Endothelial cell of umbilical vein (primary cell): Measurements from ENCODE around the gene UBE2L3. TPM values are rescaled to one million over a fixed set of nuclear protein-coding genes. Genes with fewer than 3 reads are reported as not detected.
A peak's percentile ranks its signal among the peaks of the same experiment; 100 is the strongest.
"Not testable (repeated sequence)": the region's sequence is repeated elsewhere in the genome, so short reads cannot be mapped to it uniquely, and the experiment has no call there.

Experiments
- BruUV-seq: library from RNA; stranded (reverse); fragments of 400-500 nt; replicated peaks from 2 replicates; lab custom pipeline; 2021; lab: Mats Ljungman, UMichigan
- CTCF ChIA-PET: fragments of 300-600, 350-600 bp; sonication (Branson Sonifier 250); formaldehyde crosslinking; loops from one replicate; lab custom pipeline; 2021; ENCODE audit warnings: antibody characterized with exemption, inconsistent platforms; lab: Charles Lee
- POLR2A ChIA-PET: fragments of 300-600, 350-600 bp; sonication (Branson Sonifier 250); formaldehyde crosslinking; loops from one replicate; lab custom pipeline; 2021; ENCODE audit warnings: antibody characterized with exemption, inconsistent platforms; lab: Charles Lee
- DNase-seq: peaks from one replicate; pipeline ENCODE4 v3.0.0-alpha.2; 2011; ENCODE audit warnings: low read depth, low spot score
- FAIRE-seq: peaks from 2 replicates; lab custom pipeline; 2011; peaks lifted over from hg19 to GRCh38; lab: Jason Lieb, UNC
- H2AFZ ChIP-seq: 2 replicates; pipeline ENCODE4 v1.6.0; 2012; ENCODE audit warnings: low read depth, low read length, control low read depth, inconsistent platforms
- H3K27ac ChIP-seq: 2 replicates; pipeline ENCODE4 v1.5.1; 2011; ENCODE audit warnings: low read depth, mild to moderate bottlenecking, control low read depth, low read length, moderate library complexity; ENCODE audit not compliant: insufficient read depth
- H3K27me3 ChIP-seq, 2 experiments: 2 replicates each; pipeline versions ENCODE4 v1.6.0 to v1.6.1; 2011; ENCODE audit warnings: low read length in 2 of 2, mixed read lengths in 1 of 2; ENCODE audit not compliant: control insufficient read depth in 2 of 2, insufficient read depth in 2 of 2
- H3K36me3 ChIP-seq, 2 experiments: 2 replicates in 1 of 2; 3 replicates in 1 of 2; pipeline ENCODE4 v1.5.1; 2011; ENCODE audit warnings: low read length in 2 of 2, mild to moderate bottlenecking in 1 of 2, moderate library complexity in 1 of 2; ENCODE audit not compliant: control insufficient read depth in 2 of 2, insufficient read depth in 2 of 2; ENCODE audit errors: extremely low read depth in 1 of 2
- H3K4me1 ChIP-seq: 3 replicates; pipeline ENCODE4 v1.5.1; 2011; ENCODE audit warnings: mild to moderate bottlenecking, low read length; ENCODE audit not compliant: control insufficient read depth, insufficient read depth; ENCODE audit errors: extremely low read depth
- H3K4me2 ChIP-seq: 2 replicates; pipeline ENCODE4 v1.6.1; 2011; ENCODE audit warnings: low read length, control low read depth, mixed read lengths; ENCODE audit not compliant: insufficient read depth
- H3K4me3 ChIP-seq, 3 experiments: fragments of 200-600 bp in 1 of 3; sonication (generic), shearing (Covaris generic) in 1 of 3; replicated peaks in 1 of 3; 2 replicates each; pipeline ENCODE4 v1.5.1; 2011 to 2016; ENCODE audit warnings: control low read depth in 3 of 3, low read length in 3 of 3, mild to moderate bottlenecking in 2 of 3, inconsistent platforms in 1 of 3, low read depth in 1 of 3, moderate library complexity in 1 of 3; ENCODE audit not compliant: insufficient read depth in 1 of 3
- H3K79me2 ChIP-seq: 2 replicates; pipeline ENCODE4 v1.6.0; 2012; ENCODE audit warnings: low read length, inconsistent platforms; ENCODE audit not compliant: control insufficient read depth, insufficient read depth
- H3K9ac ChIP-seq: replicated peaks from 2 replicates; pipeline ENCODE3; 2011; ENCODE audit warnings: low read length, control low read depth; ENCODE audit not compliant: insufficient read depth; ENCODE audit errors: extremely low read depth
- H3K9me1 ChIP-seq: replicated peaks from 3 replicates; pipeline ENCODE4 v1.6.0; 2011; ENCODE audit warnings: mild to moderate bottlenecking, low read length; ENCODE audit not compliant: control insufficient read depth, insufficient read depth; ENCODE audit errors: extremely low read depth
- H3K9me3 ChIP-seq: replicated peaks from 2 replicates; pipeline ENCODE4 v1.5.1; 2012; ENCODE audit warnings: low read length, inconsistent platforms; ENCODE audit not compliant: control insufficient read depth, insufficient read depth
- H4K20me1 ChIP-seq: replicated peaks from 2 replicates; pipeline ENCODE3; 2011; ENCODE audit warnings: mild to moderate bottlenecking, low read length; ENCODE audit not compliant: control insufficient read depth, insufficient read depth; ENCODE audit errors: extremely low read depth
- CTCF ChIP-seq, 2 donors: IDR thresholded peaks; 1 replicate in 1 of 2; 2 replicates in 1 of 2; pipeline ENCODE4 v1.5.1; 2011; ENCODE audit warnings: low read length in 2 of 2, mild to moderate bottlenecking in 2 of 2, moderate library complexity in 2 of 2, control low read depth in 1 of 2, inconsistent platforms in 1 of 2, low read depth in 1 of 2; ENCODE audit not compliant: insufficient read depth in 1 of 2; ENCODE audit errors: extremely low read depth in 1 of 2
- EZH2 ChIP-seq: IDR thresholded peaks from 2 replicates; pipeline ENCODE4 v1.6.1; 2012; ENCODE audit warnings: borderline replicate concordance, low read depth, mild to moderate bottlenecking, moderate library complexity, low read length, inconsistent platforms; ENCODE audit not compliant: severe bottlenecking
- FOS ChIP-seq: IDR thresholded peaks from 2 replicates; pipeline ENCODE4 v1.6.1; 2011; ENCODE audit warnings: mild to moderate bottlenecking, low read length, moderate library complexity, borderline replicate concordance; ENCODE audit not compliant: insufficient read depth
- GATA2 ChIP-seq: IDR thresholded peaks from 2 replicates; pipeline ENCODE4 v1.7.0; 2011; ENCODE audit warnings: low read depth, mild to moderate bottlenecking, moderate library complexity, mixed read lengths, low read length; ENCODE audit not compliant: insufficient read length, insufficient read depth
- JUN ChIP-seq: IDR thresholded peaks from 2 replicates; pipeline ENCODE4 v1.6.1; 2011; ENCODE audit warnings: borderline replicate concordance, low read depth; ENCODE audit not compliant: insufficient read length, insufficient read depth
- MYC ChIP-seq: IDR thresholded peaks from one replicate; pipeline ENCODE4 v1.6.1; 2011; ENCODE audit warnings: mild to moderate bottlenecking, low read depth, low read length
- POLR2A ChIP-seq: IDR thresholded peaks from 2 replicates; pipeline ENCODE4 v1.6.1; 2012; ENCODE audit warnings: low read depth, mild to moderate bottlenecking, control low read depth, low read length
- POLR2AphosphoS5 ChIP-seq: IDR thresholded peaks from 2 replicates; pipeline ENCODE4 v1.6.1; 2012; ENCODE audit warnings: low read depth, mild to moderate bottlenecking, control low read depth, low read length, moderate library complexity; ENCODE audit not compliant: insufficient read depth
- dilution Hi-C: fragments of 300-500 bp; cut with MboI; formaldehyde crosslinking; loops from one replicate; pipeline ENCODE4 v1.15.0; 2019; ENCODE audit warnings: low sequenced_read_pairs; ENCODE audit not compliant: extremely low pct_ligation_motif_present
- intact Hi-C: fragments of 100-400 bp; cut with micrococcal nuclease; formaldehyde crosslinking; loops from one replicate; pipeline ENCODE4 v1.10.0; 2022
- polyA plus RNA-seq, 4 experiments: library from polyadenylated mRNA; depleted of rRNA in 3 of 4; stranded (reverse) in 3 of 4; unstranded in 1 of 4; fragments of >200 nt; gene quantifications; 2 replicates each; pipeline versions ENCODE4 v1.2.1 to v1.2.3, GENCODE V29; 2011 to 2012; ENCODE audit warnings: missing spikeins in 1 of 4
- total RNA-seq: library from RNA; stranded (reverse); gene quantifications from 2 replicates; pipeline ENCODE4 v1.2.3, GENCODE V29; 2021
- TF ChIP-seq, protein P1 (sequence below): IDR thresholded peaks from 2 replicates; pipeline ENCODE4 v1.6.1; 2011; ENCODE audit not compliant: insufficient read depth, insufficient read length

Gene UBE2L3
- total and polyA plus RNA-seq, 2 donors (not counting 3 experiments of a cell fraction or from before 2014, with no cell fraction given) = 66.0 to 83.5 TPM

GRCh38 chr22:21643533-21644357, 76.2 kb downstream of the UBE2L3 start:
- no peaks in the 10 kb centered on the region for H3K9me1 ChIP-seq
- H3K9ac ChIP-seq = peak overlapping the region; percentile 66
- TF ChIP-seq CTCF (IDR thresholded peaks at IDR 0.05; ENCODE audit: extremely low read depth in 1 of 2, insufficient read depth in 1 of 2, low read depth in 1 of 2, low read length in 2 of 2) (no peak), POLR2AphosphoS5 (no peak), MYC (no peak), EZH2 (no peak), JUN (no peak), GATA2 (no peak), POLR2A (no peak), FOS (no peak)
- TF ChIP-seq, protein P1, sequence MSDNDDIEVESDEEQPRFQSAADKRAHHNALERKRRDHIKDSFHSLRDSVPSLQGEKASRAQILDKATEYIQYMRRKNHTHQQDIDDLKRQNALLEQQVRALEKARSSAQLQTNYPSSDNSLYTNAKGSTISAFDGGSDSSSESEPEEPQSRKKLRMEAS = no peak
- peaks cover 19% of the 10 kb centered on the region for H3K79me2 ChIP-seq
- no peaks in the 10 kb centered on the region for H4K20me1 ChIP-seq
- peaks cover 14% of the 10 kb centered on the region for H3K4me1 ChIP-seq
- dilution Hi-C loops (no loop called here), intact Hi-C loops (loop anchor here (1.0 kb wide), 1 partner anchor 14 kb away; no protein-coding TSS in a partner anchor)
- H2AFZ ChIP-seq = no peak overlapping the region
- DNase-seq (no peak), FAIRE-seq (no peak)
- peaks cover 3 to 11% of the 10 kb centered on the region in 2 experiments for H3K36me3 ChIP-seq
- no peaks in the 10 kb centered on the region for H3K27me3 ChIP-seq
- H3K4me3 ChIP-seq = peak overlapping the region in 2 of 3 experiments; percentile 43 to 81
- ChIA-PET POLR2A (no interaction called here), CTCF (interaction anchor here (1.0 to 3.5 kb wide), 10 partner anchors 9 to 187 kb away, joined by 3 to 41 read pairs (median 6); partner anchors contain the start of gene YDJC)
- H3K4me2 ChIP-seq = peak overlapping the region; percentile 80
- no peaks in the 10 kb centered on the region for H3K9me3 ChIP-seq
- H3K27ac ChIP-seq = no peak overlapping the region
- BruUV-seq = no TSS peak

GRCh38 chr22:21645513-21645912, 78.0 kb downstream of the UBE2L3 start:
- Histone ChIP-seq H3K36me3 (peaks cover 3 to 11% of the 10 kb centered on the region in 2 experiments), H3K79me2 (peaks cover 19% of the 10 kb centered on the region), H3K4me1 (peaks cover 14% of the 10 kb centered on the region)
- H2AFZ ChIP-seq, DNase-seq, intact Hi-C loops, H3K27ac ChIP-seq, H3K9me3 ChIP-seq, H3K9ac ChIP-seq, H3K4me3 ChIP-seq, FAIRE-seq, H3K27me3 ChIP-seq, dilution Hi-C loops, H4K20me1 ChIP-seq, H3K9me1 ChIP-seq, H3K4me2 ChIP-seq, BruUV-seq: not testable (repeated sequence)
- POLR2A ChIA-PET = interaction anchor here (0.7 kb wide), 1 partner anchor 201 kb away, joined by 7 read pairs; no protein-coding TSS in a partner anchor
- CTCF ChIA-PET = interaction anchor here (0.7 to 2.8 kb wide), 4 partner anchors 11 to 77 kb away, joined by 4 to 15 read pairs (median 6); no protein-coding TSS in a partner anchor
